Measurements from ENCODE around the gene CBL.
A peak's percentile ranks its signal among the peaks of the same experiment; 100 is the strongest.

CBL gene

DNA sequence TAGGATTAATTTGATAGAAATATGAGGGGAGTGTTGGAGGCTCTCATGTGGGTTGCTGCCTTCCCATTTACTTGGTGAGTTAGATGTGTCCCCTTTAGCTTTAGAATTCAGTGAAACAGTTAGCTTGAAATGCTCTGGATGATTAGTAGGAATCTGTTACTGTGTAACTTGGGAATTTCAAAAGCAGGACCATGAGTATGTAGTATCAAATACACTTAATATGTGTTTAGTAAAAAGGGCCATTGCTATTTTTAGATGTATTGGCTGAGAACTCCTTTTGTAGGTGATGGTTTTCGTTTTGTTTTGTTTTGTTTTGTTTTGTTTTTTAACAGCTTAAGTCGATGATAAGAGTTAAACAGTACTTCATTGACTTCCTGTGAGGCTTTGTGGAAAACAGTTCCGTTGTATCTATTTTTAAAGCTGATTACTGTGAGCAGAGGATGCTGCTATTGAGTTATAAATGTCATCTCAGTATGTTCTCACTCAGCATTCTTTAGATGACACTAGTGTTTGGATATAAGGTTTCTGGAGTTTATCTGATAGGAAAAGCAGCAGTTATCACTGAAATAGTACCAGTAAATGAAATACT is 57.3 kb downstream of the CBL start:
- Histone ChIP-seq H3K36me3 (peaks cover 4% of the 10 kb centered on the region), H3K9me3 (no peaks in the 10 kb centered on the region), H3K27ac (peak overlapping the region; percentile 46), H3K4me3 (ENCODE audit: low read depth in 1 of 2, low read length in 1 of 2) (no peak overlapping the region), H3K4me1 (ENCODE audit: control insufficient read depth in 1 of 2, insufficient read depth in 1 of 2, low read depth in 1 of 2, low read length in 1 of 2) (peaks cover 37 to 63% of the 10 kb centered on the region in 2 experiments), H3K27me3 (no peaks in the 10 kb centered on the region)
- TF ChIP-seq, protein P1, sequence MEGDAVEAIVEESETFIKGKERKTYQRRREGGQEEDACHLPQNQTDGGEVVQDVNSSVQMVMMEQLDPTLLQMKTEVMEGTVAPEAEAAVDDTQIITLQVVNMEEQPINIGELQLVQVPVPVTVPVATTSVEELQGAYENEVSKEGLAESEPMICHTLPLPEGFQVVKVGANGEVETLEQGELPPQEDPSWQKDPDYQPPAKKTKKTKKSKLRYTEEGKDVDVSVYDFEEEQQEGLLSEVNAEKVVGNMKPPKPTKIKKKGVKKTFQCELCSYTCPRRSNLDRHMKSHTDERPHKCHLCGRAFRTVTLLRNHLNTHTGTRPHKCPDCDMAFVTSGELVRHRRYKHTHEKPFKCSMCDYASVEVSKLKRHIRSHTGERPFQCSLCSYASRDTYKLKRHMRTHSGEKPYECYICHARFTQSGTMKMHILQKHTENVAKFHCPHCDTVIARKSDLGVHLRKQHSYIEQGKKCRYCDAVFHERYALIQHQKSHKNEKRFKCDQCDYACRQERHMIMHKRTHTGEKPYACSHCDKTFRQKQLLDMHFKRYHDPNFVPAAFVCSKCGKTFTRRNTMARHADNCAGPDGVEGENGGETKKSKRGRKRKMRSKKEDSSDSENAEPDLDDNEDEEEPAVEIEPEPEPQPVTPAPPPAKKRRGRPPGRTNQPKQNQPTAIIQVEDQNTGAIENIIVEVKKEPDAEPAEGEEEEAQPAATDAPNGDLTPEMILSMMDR (IDR thresholded peaks at IDR 0.05), result no peak

DNA sequence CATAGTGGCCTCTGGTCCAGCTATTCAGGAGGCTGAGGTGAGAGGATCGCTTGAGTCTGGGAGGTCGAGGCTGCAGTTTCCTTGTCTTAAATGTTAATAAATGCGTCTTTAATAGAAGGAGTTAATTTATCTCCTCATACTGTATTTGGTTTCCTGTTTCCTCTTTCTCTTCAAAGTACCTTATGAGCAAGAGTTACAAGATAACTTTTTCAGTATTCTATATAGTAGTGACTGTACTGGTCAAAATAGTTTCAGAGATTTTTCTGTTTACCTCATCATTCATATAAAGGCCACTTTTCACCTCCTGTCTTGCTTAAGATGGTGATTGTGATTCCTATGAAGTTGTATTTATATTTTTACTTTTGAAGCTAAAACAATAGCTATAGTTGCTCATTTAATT is 59.9 kb downstream of the CBL start:
- H3K27ac ChIP-seq, result no peak overlapping the region

DNA sequence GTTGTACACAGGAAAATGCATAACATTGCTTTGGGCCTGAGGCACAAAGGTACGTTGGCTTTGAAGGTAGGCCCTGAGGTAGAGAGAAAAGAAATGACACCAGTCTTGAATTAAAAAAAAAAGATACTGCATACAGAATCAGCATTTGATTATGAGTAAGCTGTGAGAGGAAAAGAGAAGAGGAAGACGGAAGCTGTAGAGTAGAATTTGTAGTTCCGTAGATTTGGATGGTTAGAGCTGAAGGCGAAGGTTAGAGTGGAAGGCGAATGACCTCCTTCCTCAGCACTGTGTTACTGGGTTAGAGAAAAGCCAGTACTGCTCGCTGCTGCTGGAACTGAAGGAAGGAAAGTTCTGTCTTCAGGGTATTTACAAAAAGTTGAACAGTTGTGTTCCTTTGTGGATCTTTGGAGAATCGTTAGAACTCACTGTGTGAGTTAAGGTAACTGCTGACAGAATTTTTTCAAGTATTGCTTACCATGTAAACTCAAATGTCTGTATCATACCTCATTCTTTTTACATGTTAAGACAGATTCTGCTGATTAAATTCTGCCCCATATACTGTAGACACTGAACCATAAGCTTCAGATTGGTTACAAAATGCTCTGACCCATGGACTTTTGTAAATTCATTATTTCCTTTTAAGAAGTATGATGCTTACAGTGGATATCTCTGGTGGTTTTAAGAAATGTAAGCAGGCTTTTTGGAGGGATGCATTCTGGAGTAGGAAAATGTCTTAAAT is 60.5 kb downstream of the CBL start:
- H3K27ac ChIP-seq, result peak overlapping the region; percentile 2
- TF ChIP-seq, protein P1 (IDR thresholded peaks at IDR 0.05), result no peak
- peaks cover 10% of the 10 kb centered on the region for H3K36me3 ChIP-seq
- peaks cover 24 to 44% of the 10 kb centered on the region in 2 experiments for H3K4me1 ChIP-seq (ENCODE audit: control insufficient read depth in 1 of 2, insufficient read depth in 1 of 2, low read depth in 1 of 2, low read length in 1 of 2)
- H3K4me3 ChIP-seq (ENCODE audit: low read depth in 1 of 2, low read length in 1 of 2), result no peak overlapping the region
- H3K27me3 ChIP-seq, result no peaks in the 10 kb centered on the region
- H3K9me3 ChIP-seq, result no peaks in the 10 kb centered on the region

More for the DNA sequence above, 59.9 kb downstream of the CBL start:
- H3K36me3 ChIP-seq, result peaks cover 4% of the 10 kb centered on the region
- TF ChIP-seq, protein P1 (IDR thresholded peaks at IDR 0.05), result no peak
- no peaks in the 10 kb centered on the region for H3K27me3 ChIP-seq
- H3K9me3 ChIP-seq, result no peaks in the 10 kb centered on the region
- peaks cover 24 to 48% of the 10 kb centered on the region in 2 experiments for H3K4me1 ChIP-seq (ENCODE audit: control insufficient read depth in 1 of 2, insufficient read depth in 1 of 2, low read depth in 1 of 2, low read length in 1 of 2)
- H3K4me3 ChIP-seq (ENCODE audit: low read depth in 1 of 2, low read length in 1 of 2), result no peak overlapping the region

DNA sequence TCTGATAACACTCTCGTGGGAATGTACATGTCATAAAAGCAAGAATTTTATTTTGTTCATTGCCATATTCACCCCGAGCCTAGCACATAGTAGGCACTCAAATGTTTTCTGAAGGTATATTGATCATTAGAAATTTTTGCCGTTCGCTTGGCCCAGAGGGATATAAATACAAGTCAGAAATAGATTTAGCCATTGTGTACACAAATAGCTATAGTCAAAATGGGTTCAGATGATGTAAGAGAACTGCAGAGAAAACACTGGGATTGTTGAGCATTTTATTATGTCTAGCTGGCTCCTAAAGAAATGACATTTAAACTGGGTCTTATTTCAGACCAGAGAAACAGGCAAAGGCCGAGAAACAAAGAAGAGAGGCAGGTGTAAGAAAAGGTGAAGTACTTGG is 61.5 kb downstream of the CBL start:
- Histone ChIP-seq H3K27me3 (no peaks in the 10 kb centered on the region), H3K4me3 (ENCODE audit: low read depth in 1 of 2, low read length in 1 of 2) (no peak overlapping the region), H3K36me3 (peaks cover 19% of the 10 kb centered on the region), H3K27ac (peak overlapping the region; percentile 73), H3K9me3 (no peaks in the 10 kb centered on the region), H3K4me1 (ENCODE audit: control insufficient read depth in 1 of 2, insufficient read depth in 1 of 2, low read depth in 1 of 2, low read length in 1 of 2) (peaks cover 16 to 35% of the 10 kb centered on the region in 2 experiments)
- TF ChIP-seq, protein P1 (IDR thresholded peaks at IDR 0.05), result no peak

DNA sequence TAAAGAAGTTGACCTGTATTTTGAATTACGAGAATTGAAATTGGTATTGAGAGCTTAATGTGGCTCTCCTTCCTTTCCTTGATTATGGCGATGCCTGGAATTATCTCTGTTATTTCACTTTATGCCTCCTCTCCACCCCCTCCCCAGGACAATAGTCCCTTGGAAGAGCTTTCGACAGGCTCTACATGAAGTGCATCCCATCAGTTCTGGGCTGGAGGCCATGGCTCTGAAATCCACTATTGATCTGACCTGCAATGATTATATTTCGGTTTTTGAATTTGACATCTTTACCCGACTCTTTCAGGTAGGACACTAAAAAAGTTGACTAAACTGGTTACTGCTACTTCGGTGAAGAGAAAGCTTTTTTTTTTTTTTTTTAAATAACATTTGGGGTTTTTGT is 67.6 kb downstream of the CBL start:
- Histone ChIP-seq H3K9me3 (no peaks in the 10 kb centered on the region), H3K4me1 (ENCODE audit: control insufficient read depth in 1 of 2, insufficient read depth in 1 of 2, low read depth in 1 of 2, low read length in 1 of 2) (peaks cover 3% of the 10 kb centered on the region in 2 experiments), H3K27ac (no peak overlapping the region), H3K36me3 (peaks cover 76% of the 10 kb centered on the region), H3K4me3 (ENCODE audit: low read depth in 1 of 2, low read length in 1 of 2) (no peak overlapping the region), H3K27me3 (no peaks in the 10 kb centered on the region)
- TF ChIP-seq, protein P1 (IDR thresholded peaks at IDR 0.05), result no peak

Data from neutrophil (primary cell).